ACC112 (cell line): ENCODE measurements around the gene IQCM.
"Not testable (repeated sequence)": the region's sequence is repeated elsewhere in the genome, so short reads cannot be mapped to it uniquely, and the experiment has no call there.

Source experiments
- H2AFZ ChIP-seq: fragments of 200-600 bp; sonication (generic); one replicate; pipeline ENCODE4 v1.6.0; 2017; ENCODE audit warnings: antibody characterized with exemption, low read length; ENCODE audit not compliant: unreplicated experiment
- H3K27ac ChIP-seq: fragments of 200-600 bp; sonication (generic); 2 replicates; pipeline ENCODE4 v1.5.1; 2014; ENCODE audit warnings: low read depth, mild to moderate bottlenecking, antibody characterized with exemption, low read length, moderate library complexity
- H3K27me3 ChIP-seq: fragments of 200-600 bp; sonication (generic); 2 replicates; pipeline ENCODE4 v1.6.1; 2014; ENCODE audit warnings: mild to moderate bottlenecking, antibody characterized with exemption, low read length, moderate library complexity, mixed read lengths; ENCODE audit not compliant: insufficient read depth
- H3K36me3 ChIP-seq: fragments of 200-600 bp; sonication (generic); 2 replicates; pipeline ENCODE4 v1.6.1; 2016; ENCODE audit warnings: mild to moderate bottlenecking, antibody characterized with exemption, low read length, moderate library complexity, mixed read lengths; ENCODE audit not compliant: insufficient read depth
- H3K4me1 ChIP-seq: fragments of 200-600 bp; sonication (generic); one replicate; pipeline ENCODE4 v1.6.1; 2016; ENCODE audit warnings: low read length, mixed read lengths; ENCODE audit not compliant: insufficient read depth, unreplicated experiment, control insufficient read depth
- H3K4me3 ChIP-seq: fragments of 200-600 bp; sonication (generic); 2 replicates; pipeline ENCODE4 v1.5.1; 2014; ENCODE audit warnings: mild to moderate bottlenecking, low read depth, low read length
- H3K79me2 ChIP-seq: fragments of 200-600 bp; sonication (generic); one replicate; pipeline ENCODE4 v1.6.0; 2016; ENCODE audit warnings: low read length; ENCODE audit not compliant: control insufficient read depth, unreplicated experiment, insufficient read depth

IQCM gene

DNA sequence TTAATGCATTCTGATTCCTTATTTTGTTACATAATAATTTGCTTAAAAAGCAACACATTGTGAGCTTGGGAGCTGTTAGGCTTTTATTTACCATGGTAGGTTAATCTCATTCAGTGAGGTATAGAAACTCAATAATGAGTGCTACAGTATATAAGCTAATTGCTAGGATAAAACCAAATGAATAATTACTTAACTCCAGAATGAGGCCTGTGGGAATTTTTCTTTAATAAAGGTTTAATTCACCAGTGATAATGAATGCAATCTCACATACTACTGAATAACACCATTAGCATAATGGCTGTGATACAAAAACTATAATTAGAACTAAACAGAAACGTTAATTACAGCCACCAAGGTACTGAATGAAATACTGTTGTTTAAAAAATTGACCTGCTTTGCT lies 326.3 kb downstream of the IQCM start:
- H3K27ac ChIP-seq, result no peak overlapping the region
- H3K4me3 ChIP-seq, result no peak overlapping the region
- H3K79me2 ChIP-seq, result no peaks in the 10 kb centered on the region
- H3K36me3 ChIP-seq, result no peaks in the 10 kb centered on the region
- H3K4me1 ChIP-seq, result no peaks in the 10 kb centered on the region
- H2AFZ ChIP-seq, result no peak overlapping the region
- no peaks in the 10 kb centered on the region for H3K27me3 ChIP-seq

DNA sequence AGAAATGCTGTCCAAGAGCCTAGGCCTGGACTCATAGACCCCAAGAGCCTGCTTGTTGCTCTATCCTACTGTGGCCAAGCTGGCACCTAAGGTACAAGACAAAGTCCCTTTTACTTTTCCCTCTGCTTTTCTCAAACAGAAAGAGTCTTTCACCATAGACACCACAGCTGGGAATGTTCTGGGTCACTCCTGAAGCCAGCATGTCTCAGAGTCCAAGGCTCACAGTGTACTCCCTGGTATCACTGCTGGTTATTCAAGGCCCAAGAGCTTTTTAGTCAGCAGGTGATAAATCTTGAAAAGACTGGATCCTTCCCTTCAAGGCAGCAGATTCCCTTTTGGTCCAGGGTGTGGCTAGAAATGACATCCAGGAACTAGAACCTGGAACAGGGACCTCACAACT lies 328.8 kb downstream of the IQCM start:
- Histone ChIP-seq H3K4me3 (no peak overlapping the region), H3K36me3 (no peaks in the 10 kb centered on the region), H3K27ac (no peak overlapping the region), H3K27me3 (no peaks in the 10 kb centered on the region), H3K4me1 (no peaks in the 10 kb centered on the region), H2AFZ (no peak overlapping the region), H3K79me2 (no peaks in the 10 kb centered on the region)

DNA sequence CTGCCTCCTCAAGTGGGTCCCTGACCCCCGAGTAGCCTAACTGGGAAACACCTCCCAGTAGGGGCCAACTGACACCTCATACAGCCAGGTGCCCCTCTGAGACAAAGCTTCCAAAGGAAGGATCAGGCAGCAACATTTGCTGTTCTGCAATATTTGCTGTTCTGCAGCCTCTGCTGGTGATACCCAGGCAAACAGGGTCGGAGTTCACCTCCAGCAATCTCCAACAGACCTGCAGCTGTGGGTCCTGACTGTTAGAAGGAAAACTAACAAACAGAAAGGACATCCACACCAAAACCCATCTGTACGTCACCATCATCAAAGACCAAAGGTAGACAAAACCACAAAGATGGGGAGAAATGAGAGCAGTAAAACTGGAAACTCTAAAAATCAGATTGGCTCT lies 347.0 kb downstream of the IQCM start:
- not testable (repeated sequence) for H2AFZ ChIP-seq, H3K27me3 ChIP-seq, H3K4me3 ChIP-seq, H3K36me3 ChIP-seq, H3K27ac ChIP-seq, H3K79me2 ChIP-seq
- H3K4me1 ChIP-seq, result peaks cover 17% of the 10 kb centered on the region

DNA sequence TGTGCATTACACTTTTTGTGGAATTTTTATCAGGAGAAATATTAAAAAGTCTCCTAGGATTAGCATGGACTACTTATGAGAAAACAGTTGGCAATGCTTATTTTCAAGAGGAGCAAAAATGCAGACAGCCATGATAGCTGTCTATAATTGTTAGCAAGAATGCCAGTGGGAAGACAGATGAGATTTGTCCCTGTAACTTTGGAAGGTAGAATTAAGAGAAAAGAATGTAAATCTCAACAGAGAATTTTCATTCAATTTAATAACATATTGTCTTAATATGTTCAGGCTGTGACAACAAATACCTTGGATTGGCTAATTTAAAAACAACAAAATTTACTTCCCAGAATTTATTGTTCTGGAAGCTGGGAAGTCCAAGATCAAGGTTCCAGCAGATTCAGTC lies 349.2 kb downstream of the IQCM start:
- no peaks in the 10 kb centered on the region for H3K79me2 ChIP-seq

DNA sequence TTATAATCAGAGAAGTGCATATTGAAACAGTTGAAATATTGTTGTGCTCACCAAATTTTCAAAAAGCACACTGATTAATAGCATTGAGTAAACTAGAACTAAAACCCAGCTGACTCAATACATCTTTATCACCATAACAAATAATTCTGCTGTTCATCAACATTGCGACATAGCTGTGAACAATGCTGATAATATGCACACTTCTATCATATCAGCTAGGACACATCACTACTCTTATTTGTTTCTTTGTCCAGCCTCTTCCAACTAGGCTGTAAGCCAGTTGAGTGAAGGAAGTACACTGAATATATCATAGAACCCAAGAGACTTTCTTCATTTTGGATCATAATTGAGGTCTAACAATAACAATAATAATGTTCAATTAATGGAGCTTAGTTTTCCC lies 349.7 kb downstream of the IQCM start:
- Histone ChIP-seq H3K4me3 (0 out of 2 replicates have a peak overlapping the region, but pooled peaks have one; percentile 27), H3K79me2 (no peaks in the 10 kb centered on the region), H3K4me1 (peaks cover 17% of the 10 kb centered on the region), H2AFZ (no peak overlapping the region), H3K27ac (peak overlapping the region; percentile 72), H3K36me3 (no peaks in the 10 kb centered on the region), H3K27me3 (no peaks in the 10 kb centered on the region)

More for the DNA sequence above, 349.2 kb downstream of the IQCM start:
- H3K36me3 ChIP-seq, result no peaks in the 10 kb centered on the region
- H2AFZ ChIP-seq, result no peak overlapping the region
- H3K27ac ChIP-seq, result peak overlapping the region; percentile 72
- no peaks in the 10 kb centered on the region for H3K27me3 ChIP-seq
- H3K4me1 ChIP-seq, result peaks cover 17% of the 10 kb centered on the region
- no peak overlapping the region for H3K4me3 ChIP-seq

DNA sequence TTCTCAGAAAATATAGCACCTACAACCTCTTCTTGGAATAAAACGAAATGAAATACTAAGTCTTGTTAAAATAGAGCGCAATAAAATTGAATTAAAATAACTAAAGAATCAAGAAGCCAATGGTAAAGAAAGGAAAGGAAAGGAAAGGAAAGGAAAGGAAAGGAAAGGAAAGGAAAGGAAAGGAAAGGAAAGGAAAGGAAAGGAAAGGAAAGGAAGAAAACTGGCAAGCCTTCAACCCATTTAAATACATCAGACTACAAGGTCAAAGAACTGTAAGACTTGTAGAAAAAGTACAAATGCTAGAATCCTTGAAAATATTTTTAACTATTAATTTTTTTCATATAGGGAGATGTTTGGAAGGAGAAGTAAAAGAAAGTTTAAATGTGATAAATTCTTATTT lies 372.1 kb downstream of the IQCM start:
- Histone ChIP-seq H3K36me3 (no peaks in the 10 kb centered on the region), H3K27me3 (no peaks in the 10 kb centered on the region), H3K27ac (no peak overlapping the region), H2AFZ (no peak overlapping the region), H3K79me2 (no peaks in the 10 kb centered on the region), H3K4me1 (peaks cover 9% of the 10 kb centered on the region), H3K4me3 (no peak overlapping the region)

DNA sequence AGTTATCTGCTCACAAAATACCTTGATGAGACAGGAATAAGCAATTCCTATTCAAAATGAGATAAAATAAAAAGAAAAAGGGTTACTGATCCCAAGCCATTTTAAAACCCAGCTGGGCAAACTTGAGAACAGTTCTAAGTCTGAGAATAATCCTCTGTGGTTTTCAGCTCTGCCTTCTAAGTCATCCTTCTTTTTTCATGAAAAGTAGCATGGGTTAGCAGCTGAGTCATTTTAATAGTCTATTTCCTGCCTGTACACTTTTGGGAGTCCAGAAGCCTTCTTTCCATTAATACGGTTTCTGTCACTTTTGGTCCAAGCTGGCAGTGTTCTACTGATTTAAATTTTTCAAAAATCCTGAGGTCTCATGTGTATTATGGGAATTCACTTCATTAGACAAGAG lies 374.3 kb downstream of the IQCM start:
- H2AFZ ChIP-seq, result no peak overlapping the region
- peaks cover 9% of the 10 kb centered on the region for H3K4me1 ChIP-seq
- H3K27me3 ChIP-seq, result no peaks in the 10 kb centered on the region
- no peak overlapping the region for H3K27ac ChIP-seq
- no peaks in the 10 kb centered on the region for H3K36me3 ChIP-seq
- no peaks in the 10 kb centered on the region for H3K79me2 ChIP-seq
- H3K4me3 ChIP-seq, result no peak overlapping the region

DNA sequence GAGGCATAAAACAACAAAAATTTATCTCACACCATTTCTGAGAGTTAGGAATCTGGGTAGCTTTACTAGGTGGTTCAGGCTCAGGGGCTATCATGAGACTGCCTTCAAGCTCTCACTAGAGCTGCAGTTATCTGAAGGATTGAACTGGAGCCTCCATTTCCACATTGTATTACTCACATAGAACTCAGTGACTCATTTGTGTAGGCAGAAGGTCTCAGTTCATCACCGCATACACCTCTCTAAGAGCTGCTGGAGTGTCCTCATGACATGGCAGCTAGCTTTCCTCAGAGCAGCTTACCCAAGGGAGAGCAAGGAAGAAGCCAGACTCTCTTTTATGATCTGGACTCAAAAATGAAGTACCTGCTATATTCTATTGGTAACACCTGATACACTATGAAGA lies 389.2 kb downstream of the IQCM start:
- Histone ChIP-seq H3K27me3 (no peaks in the 10 kb centered on the region), H2AFZ (no peak overlapping the region), H3K4me3 (no peak overlapping the region)

DNA sequence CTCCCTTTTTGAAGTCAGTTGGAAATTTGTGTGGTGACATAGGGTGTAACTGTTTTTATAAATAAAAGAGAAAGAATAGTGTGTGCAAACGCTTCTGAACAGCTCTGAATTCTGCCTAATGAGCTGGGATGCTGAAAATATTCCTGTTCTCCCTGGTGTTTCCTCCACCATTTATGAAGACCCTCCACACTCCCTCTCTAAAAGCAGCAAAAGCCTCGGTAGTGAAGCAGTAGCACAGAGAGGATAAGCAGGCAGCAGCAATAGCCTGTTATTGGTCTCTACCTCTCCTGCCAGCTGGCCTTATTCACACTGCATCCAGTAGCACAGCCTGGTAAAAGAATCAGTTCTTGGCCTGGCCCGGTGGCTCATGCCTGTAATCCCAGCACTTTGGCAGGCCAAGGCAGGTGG lies 406.1 kb downstream of the IQCM start:
- Histone ChIP-seq H3K4me1 (peaks cover 15% of the 10 kb centered on the region), H3K27ac (peak overlapping the region; percentile 85), H3K36me3 (no peaks in the 10 kb centered on the region), H3K27me3 (no peaks in the 10 kb centered on the region), H2AFZ (peak overlapping the region; percentile 89), H3K79me2 (no peaks in the 10 kb centered on the region), H3K4me3 (peak overlapping the region; percentile 46; the same call in 1 of the 2 replicates)

More for the DNA sequence above, 389.2 kb downstream of the IQCM start:
- H3K27ac ChIP-seq, result no peak overlapping the region
- H3K4me1 ChIP-seq, result no peaks in the 10 kb centered on the region
- H3K36me3 ChIP-seq, result no peaks in the 10 kb centered on the region
- H3K79me2 ChIP-seq, result no peaks in the 10 kb centered on the region

DNA sequence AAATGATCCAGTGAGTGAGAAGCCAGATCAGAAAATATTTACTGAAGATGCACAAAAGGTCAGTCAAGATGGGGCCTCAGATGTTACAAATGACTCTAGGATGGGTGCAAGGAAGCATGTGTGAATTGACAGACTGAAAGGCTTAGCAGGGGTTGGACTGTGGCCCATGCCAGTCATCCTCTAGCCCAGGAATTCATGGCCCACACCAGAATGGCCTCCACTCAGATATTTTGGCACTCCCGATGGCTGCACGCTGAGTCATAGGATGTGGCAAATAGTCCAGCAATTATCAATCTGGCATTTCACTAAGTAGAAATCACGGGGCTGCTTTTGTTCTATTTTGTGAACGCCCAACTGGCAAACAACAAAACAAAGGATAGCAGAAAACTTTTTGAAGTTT lies 406.5 kb downstream of the IQCM start:
- peak overlapping the region; percentile 85 for H3K27ac ChIP-seq
- no peaks in the 10 kb centered on the region for H3K36me3 ChIP-seq
- peaks cover 15% of the 10 kb centered on the region for H3K4me1 ChIP-seq
- H3K79me2 ChIP-seq, result no peaks in the 10 kb centered on the region
- peak overlapping the region; percentile 89 for H2AFZ ChIP-seq
- H3K4me3 ChIP-seq, result peak overlapping the region; percentile 46; the same call in 1 of the 2 replicates
- H3K27me3 ChIP-seq, result no peaks in the 10 kb centered on the region

DNA sequence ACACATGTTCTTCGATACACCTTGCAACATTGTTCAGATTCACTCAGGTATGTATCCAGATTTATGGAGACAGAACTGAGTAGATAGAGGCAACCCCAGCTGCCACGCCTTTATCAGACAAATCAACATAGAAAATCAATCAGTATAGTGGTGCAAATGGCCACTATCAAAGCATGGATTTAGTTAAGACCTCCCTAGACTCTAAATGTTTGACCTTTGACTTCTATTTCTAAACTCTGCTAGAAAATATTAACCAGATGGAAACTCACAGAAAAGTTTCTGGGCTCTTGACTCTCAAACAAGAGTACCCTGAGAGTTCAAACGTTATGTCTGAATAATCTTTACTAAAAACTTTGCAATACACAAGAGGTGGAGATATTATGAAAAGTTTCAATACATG lies 411.5 kb downstream of the IQCM start:
- no peaks in the 10 kb centered on the region for H3K79me2 ChIP-seq
- H3K4me1 ChIP-seq, result peaks cover 8% of the 10 kb centered on the region
- H2AFZ ChIP-seq, result peak overlapping the region; percentile 53
- no peaks in the 10 kb centered on the region for H3K36me3 ChIP-seq
- H3K27me3 ChIP-seq, result no peaks in the 10 kb centered on the region
- no peak overlapping the region for H3K4me3 ChIP-seq
- no peak overlapping the region for H3K27ac ChIP-seq
